H1 (cell line): ENCODE measurements around the gene LPAR2. TPM values are rescaled to one million over a fixed set of nuclear protein-coding genes. Genes with fewer than 3 reads are reported as not detected.

Source experiments
- BCL11A ChIP-seq, 2 experiments: IDR thresholded peaks; one replicate each; pipeline ENCODE4 v1.6.1; 2011; ENCODE audit warnings: low read depth in 2 of 2, low read length in 2 of 2, mild to moderate bottlenecking in 2 of 2
- polyA plus RNA-seq, 7 experiments: library from polyadenylated mRNA; depleted of rRNA in 3 of 7; stranded (reverse) in 5 of 7; unstranded in 2 of 7; fragments of >200 nt in 5 of 7; fragments of 200-250 nt in 2 of 7; gene quantifications; 1 replicate in 5 of 7; 2 replicates in 1 of 7; 4 replicates in 1 of 7; pipeline versions ENCODE4 v1.2.1 to v1.2.3, GENCODE V29; 2011 to 2013; ENCODE audit warnings: missing spikeins in 2 of 7, mixed read lengths in 2 of 7
- total RNA-seq: library from RNA; stranded (reverse); fragmentation: NEBNext Ultra II Directional; extraction: Animal tissue kit (Norgen Biotek cat#: 25700); gene quantifications from 2 replicates; pipeline ENCODE4 v1.2.1, GENCODE V29; 2021

Gene LPAR2
- total and polyA plus RNA-seq, 2 of the 8 experiments (the other 6 are each of a cell fraction or from before 2014, with no cell fraction given) = 47.6 to 70.2 TPM

DNA sequence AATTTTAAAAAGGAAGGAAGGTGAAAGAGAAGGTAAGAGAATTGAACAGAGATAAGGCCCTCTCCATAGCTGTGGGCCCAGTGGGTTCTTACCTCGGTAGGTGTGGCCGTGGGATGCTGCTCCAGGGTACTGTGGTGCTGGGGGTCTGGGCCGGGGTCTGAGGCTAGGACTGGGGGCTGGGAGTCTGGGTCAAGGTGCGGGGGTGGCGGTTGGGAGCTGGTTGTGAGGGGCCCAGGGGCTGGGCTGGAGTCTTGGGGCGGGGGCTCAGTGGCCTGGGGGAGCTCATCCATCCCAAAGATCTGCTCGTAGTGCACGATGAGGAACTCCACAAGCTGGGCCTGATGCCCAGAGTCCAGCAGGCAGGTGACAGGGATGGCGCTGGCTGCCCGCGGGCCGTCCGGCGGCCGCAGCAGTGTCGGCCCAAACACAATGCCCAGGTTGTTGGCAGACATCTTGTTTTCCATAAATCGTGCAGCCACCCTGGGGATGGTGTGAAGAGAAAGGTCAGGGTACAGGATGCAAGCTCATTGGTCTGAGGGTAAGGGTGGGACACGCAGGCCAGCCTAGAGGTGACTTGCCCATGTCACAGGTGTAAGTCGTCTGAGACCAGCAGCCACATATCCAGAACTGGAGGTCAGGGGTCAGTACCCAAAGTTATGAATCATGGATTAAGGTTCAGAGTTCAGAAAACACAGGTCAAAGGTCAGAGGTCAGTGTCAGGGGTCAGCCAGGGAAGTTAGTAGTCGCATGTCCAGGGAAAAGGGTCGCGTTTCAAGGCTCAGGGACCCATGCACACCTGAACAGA, 5.9 kb upstream of the LPAR2 start (continued):
- no peak for TF ChIP-seq BCL11A (IDR thresholded peaks at IDR 0.05; ENCODE audit: low read depth in 2 of 2, low read length in 2 of 2)
